Skin epidermis (tissue), 12 donors: ENCODE data around the gene SLC25A51.

Source experiments
- H3K27ac ChIP-seq, 21 experiments: fragments of 200-600 bp; sonication (generic) in 11 of 21; one replicate each; pipeline ENCODE4 v1.5.0; 2020; ENCODE audit warnings: mild to moderate bottlenecking in 3 of 21, inconsistent platforms in 2 of 21, moderate library complexity in 2 of 21
- H3K4me3 ChIP-seq, 7 experiments: fragments of 200-600 bp; sonication (generic) in 2 of 7; one replicate each; pipeline ENCODE4 v1.5.0; 2020; ENCODE audit warnings: inconsistent platforms in 2 of 7, mild to moderate bottlenecking in 2 of 7, moderate library complexity in 1 of 7

Gene SLC25A51

GRCh38 chr9:37870081-37870798 lies 33.7 kb downstream of the SLC25A51 start:
- Histone ChIP-seq H3K4me3 (no peak overlapping the region), H3K27ac (no peak overlapping the region)

DNA sequence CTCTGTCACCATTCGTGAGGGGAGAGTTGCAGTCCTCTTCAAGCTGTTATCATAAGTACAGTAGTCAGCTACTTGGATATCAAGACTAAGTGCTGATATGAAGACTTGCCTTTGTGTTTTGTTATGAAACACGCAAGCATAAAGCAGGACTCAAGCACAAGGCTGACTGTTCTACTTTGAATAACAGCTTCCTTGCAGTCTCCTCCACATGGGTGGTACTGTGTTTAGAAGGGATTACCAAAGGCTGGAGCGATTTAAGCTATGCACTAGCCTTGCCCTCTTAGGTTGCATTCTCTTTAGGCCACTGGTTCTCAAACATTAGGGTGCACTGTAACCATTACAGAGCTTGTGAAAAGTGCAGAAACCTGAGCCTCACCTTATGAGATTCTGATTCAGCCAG lies 41.4 kb downstream of the SLC25A51 start:
- no peak overlapping the region for H3K27ac ChIP-seq
- H3K4me3 ChIP-seq, result no peak overlapping the region

GRCh38 chr9:37859043-37859442 lies 44.9 kb downstream of the SLC25A51 start:
- no peak overlapping the region for H3K27ac ChIP-seq
- no peak overlapping the region for H3K4me3 ChIP-seq

DNA sequence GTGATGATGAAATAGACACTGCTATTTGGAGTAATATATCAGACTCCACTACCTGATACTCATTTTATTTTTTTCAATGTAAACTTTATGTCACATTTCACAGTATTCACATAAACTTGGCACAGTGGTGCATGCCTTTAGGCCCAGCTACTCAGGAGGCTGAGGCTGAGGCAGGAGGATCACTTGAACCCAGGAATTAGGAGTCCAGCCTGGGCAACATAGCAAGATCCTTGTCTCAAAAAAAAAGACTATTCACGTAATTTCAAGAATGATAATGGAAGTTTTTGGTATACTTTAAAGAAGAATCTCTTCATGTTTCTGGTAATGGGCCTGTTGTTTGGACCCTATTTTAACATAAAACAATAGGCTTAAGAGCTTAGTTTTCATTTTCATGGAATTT lies 47.4 kb downstream of the SLC25A51 start:
- H3K27ac ChIP-seq, result no peak overlapping the region

GRCh38 chr9:37852222-37852621 lies 51.7 kb downstream of the SLC25A51 start:
- no peak overlapping the region for H3K27ac ChIP-seq
- H3K4me3 ChIP-seq, result no peak overlapping the region

More for the DNA sequence above, 47.4 kb downstream of the SLC25A51 start:
- no peak overlapping the region for H3K4me3 ChIP-seq

GRCh38 chr9:37840560-37841194 lies 63.2 kb downstream of the SLC25A51 start:
- Histone ChIP-seq H3K4me3 (no peak overlapping the region), H3K27ac (no peak overlapping the region)

DNA sequence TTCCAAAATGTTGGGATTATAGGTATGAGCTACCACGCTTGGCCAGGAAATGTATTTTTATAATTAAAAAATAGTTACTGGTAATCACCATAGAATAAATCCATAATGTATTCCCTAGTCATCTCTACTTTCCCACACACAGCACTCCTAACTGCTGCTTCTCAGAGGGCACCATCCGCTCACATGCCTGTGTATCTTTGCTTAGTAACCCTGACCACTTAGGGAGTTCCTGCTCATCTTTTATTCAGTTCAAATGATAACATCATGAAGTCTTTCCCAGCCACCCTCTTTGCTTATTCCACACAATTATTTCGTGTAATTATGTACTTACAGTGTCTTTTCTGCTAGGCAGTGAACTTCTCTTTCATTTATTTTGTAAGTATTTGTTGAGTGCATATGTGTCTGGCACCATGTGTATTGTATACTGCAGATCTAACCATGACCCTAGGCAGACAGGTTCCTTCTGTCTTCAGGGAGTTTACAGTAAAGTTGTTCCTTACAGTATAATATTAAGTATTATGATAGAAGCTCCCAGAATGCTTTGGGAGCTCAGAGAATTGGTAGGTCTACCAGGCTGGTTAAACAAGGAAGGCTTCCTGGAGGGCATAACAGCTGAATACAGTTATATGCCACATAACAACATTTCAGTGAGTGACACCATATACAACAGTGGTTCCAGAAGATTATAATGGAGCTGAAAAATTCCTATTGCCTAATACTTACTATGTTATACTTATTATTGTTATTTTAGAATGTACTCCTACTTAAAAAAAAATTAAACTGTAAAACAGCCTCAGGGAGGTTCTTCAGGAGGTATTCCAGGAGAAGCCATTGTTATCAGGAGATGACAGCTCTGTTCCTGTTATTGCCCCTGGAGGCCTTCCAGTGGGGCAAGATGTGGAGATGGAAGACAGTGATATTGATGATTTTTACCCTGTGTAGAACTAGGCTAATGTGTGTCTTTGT lies 64.1 kb downstream of the SLC25A51 start:
- H3K27ac ChIP-seq, result no peak overlapping the region
- H3K4me3 ChIP-seq, result no peak overlapping the region
